WERI-Rb-1 (cell line): ENCODE results near the gene PKNOX2.

Experiments
- DNase-seq: peaks from one replicate; pipeline ENCODE4 v3.0.0-alpha.2; 2020
- H3K27ac ChIP-seq: fragments of 250-450 bp; sonication (Bioruptor Pico); 2 replicates; pipeline ENCODE4 v1.5.1; 2020; ENCODE audit warnings: mild to moderate bottlenecking, moderate library complexity
- H3K27me3 ChIP-seq: fragments of 250-450 bp; sonication (Bioruptor Pico); 2 replicates; pipeline ENCODE4 v1.5.1; 2021; ENCODE audit warnings: mild to moderate bottlenecking, low read depth, moderate library complexity; ENCODE audit not compliant: insufficient read depth, severe bottlenecking
- H3K36me3 ChIP-seq: fragments of 250-450 bp; sonication (Bioruptor Pico); 2 replicates; pipeline ENCODE4 v1.5.1; 2020; ENCODE audit warnings: mild to moderate bottlenecking, moderate library complexity
- H3K4me3 ChIP-seq: 2 replicates; pipeline ENCODE4 v1.5.1; 2011; ENCODE audit warnings: low read depth, mild to moderate bottlenecking, control low read depth, low read length
- H3K9me3 ChIP-seq: fragments of 250-450 bp; sonication (Bioruptor Pico); 2 replicates; pipeline ENCODE4 v1.5.1; 2021; ENCODE audit warnings: mild to moderate bottlenecking, moderate library complexity; ENCODE audit not compliant: severe bottlenecking
- CTCF ChIP-seq: IDR thresholded peaks from 2 replicates; pipeline ENCODE4 v1.5.1; 2011; ENCODE audit warnings: low read depth, mild to moderate bottlenecking, control low read depth, inconsistent platforms, low read length

The PKNOX2 gene

GRCh38 chr11:125175896-125176575, 11.5 kb downstream of the PKNOX2 start:
- DNase-seq, result peak; percentile 33
- Histone ChIP-seq H3K4me3 (no peak overlapping the region), H3K27me3 (no peaks in the 10 kb centered on the region), H3K36me3 (no peaks in the 10 kb centered on the region), H3K27ac (no peak overlapping the region), H3K9me3 (no peaks in the 10 kb centered on the region)
- TF ChIP-seq CTCF, result no peak

GRCh38 chr11:125176866-125177265, 12.3 kb downstream of the PKNOX2 start:
- H3K27ac ChIP-seq, result no peak overlapping the region
- no peaks in the 10 kb centered on the region for H3K36me3 ChIP-seq
- no peak for TF ChIP-seq CTCF
- H3K9me3 ChIP-seq, result no peaks in the 10 kb centered on the region
- no peaks in the 10 kb centered on the region for H3K27me3 ChIP-seq
- no peak overlapping the region for H3K4me3 ChIP-seq
- DNase-seq, result no peak

- Histone ChIP-seq H3K4me3 (no peak overlapping the region), H3K27ac (no peak overlapping the region), H3K9me3 (no peaks in the 10 kb centered on the region), H3K27me3 (no peaks in the 10 kb centered on the region), H3K36me3 (no peaks in the 10 kb centered on the region)
- no peak for TF ChIP-seq CTCF
- no peak for DNase-seq
These were observed 13.0 kb downstream of the PKNOX2 start for GRCh38 chr11:125177543-125177942.

- Histone ChIP-seq H3K9me3 (no peaks in the 10 kb centered on the region), H3K27ac (no peak overlapping the region), H3K4me3 (no peak overlapping the region), H3K27me3 (no peaks in the 10 kb centered on the region), H3K36me3 (no peaks in the 10 kb centered on the region)
- no peak for TF ChIP-seq CTCF
- no peak for DNase-seq
These were observed 14.8 kb downstream of the PKNOX2 start for GRCh38 chr11:125179346-125179745.

GRCh38 chr11:125179895-125180294, 15.3 kb downstream of the PKNOX2 start:
- H3K4me3 ChIP-seq, result no peak overlapping the region
- DNase-seq, result no peak
- no peak for TF ChIP-seq CTCF
- no peak overlapping the region for H3K27ac ChIP-seq
- no peaks in the 10 kb centered on the region for H3K9me3 ChIP-seq
- H3K27me3 ChIP-seq, result no peaks in the 10 kb centered on the region
- H3K36me3 ChIP-seq, result no peaks in the 10 kb centered on the region
